Left ventricle myocardium inferior (tissue), 1 donor: ENCODE measurements around the gene XIRP1. TPM values are rescaled to one million over a fixed set of nuclear protein-coding genes. Genes with fewer than 3 reads are reported as not detected.

Source experiments
- DNase-seq: peaks from one replicate; pipeline ENCODE4 v3.0.0-alpha.2; 2020
- H3K27ac ChIP-seq: fragments of 200-600 bp; replicated peaks from 2 replicates; pipeline ENCODE4 v1.8.0; 2021
- H3K27me3 ChIP-seq: fragments of 200-600 bp; 2 replicates; pipeline ENCODE4 v1.8.0; 2021; ENCODE audit warnings: low read depth
- H3K36me3 ChIP-seq: fragments of 200-600 bp; 2 replicates; pipeline ENCODE4 v1.8.0; 2021
- H3K4me1 ChIP-seq: fragments of 200-600 bp; 2 replicates; pipeline ENCODE4 v1.8.0; 2021
- H3K4me3 ChIP-seq: fragments of 200-600 bp; 2 replicates; pipeline ENCODE4 v1.8.0; 2021; ENCODE audit warnings: mild to moderate bottlenecking, moderate library complexity
- H3K9me3 ChIP-seq: fragments of 200-600 bp; replicated peaks from 2 replicates; pipeline ENCODE4 v1.8.0; 2021
- CTCF ChIP-seq: fragments of 200-600 bp; IDR thresholded peaks from 2 replicates; pipeline ENCODE4 v1.8.0; 2021; ENCODE audit warnings: antibody characterized with exemption, mild to moderate bottlenecking, borderline replicate concordance
- intact Hi-C: fragments of 100-400 bp; cut with micrococcal nuclease; formaldehyde crosslinking; loops from one replicate; pipeline ENCODE4 v1.11.0; 2022
- total RNA-seq: library from RNA; stranded (reverse); fragmentation: NEBNext Ultra II Directional; extraction: Animal tissue kit (Norgen Biotek cat#: 25700); gene quantifications from one replicate; pipeline ENCODE4 v1.2.1, GENCODE V29; 2021
- donor health status: DM: no; HTN: yes; CAD: no; lungs with severe emphysema.

Gene XIRP1
- total RNA-seq, 1 donor from 2014 or later = 386 TPM

- peak overlapping the region; percentile 48 for H3K27ac ChIP-seq
- intact Hi-C loops = loop anchor here (5.0 kb wide), 1 partner anchor 79 kb away; no protein-coding TSS in a partner anchor
- no peaks in the 10 kb centered on the region for H3K27me3 ChIP-seq
- H3K36me3 ChIP-seq = no peaks in the 10 kb centered on the region
- peaks cover 9% of the 10 kb centered on the region for H3K4me1 ChIP-seq
- DNase-seq = peak; percentile 41
- H3K9me3 ChIP-seq = no peaks in the 10 kb centered on the region
- H3K4me3 ChIP-seq = no peak overlapping the region
- TF ChIP-seq CTCF = peak; percentile 78
Observed at GRCh38 chr3:39208463-39209055, 16.2 kb upstream of the XIRP1 start.

GRCh38 chr3:39207361-39208186, 15.2 kb upstream of the XIRP1 start:
- DNase-seq = no peak
- no peak for TF ChIP-seq CTCF
- Histone ChIP-seq H3K4me3 (no peak overlapping the region), H3K9me3 (no peaks in the 10 kb centered on the region), H3K27me3 (peaks cover 5% of the 10 kb centered on the region), H3K36me3 (no peaks in the 10 kb centered on the region), H3K27ac (peak overlapping the region; percentile 48), H3K4me1 (peaks cover 9% of the 10 kb centered on the region)
- intact Hi-C loops = loop anchor here (5.0 kb wide), 1 partner anchor 80 kb away; no protein-coding TSS in a partner anchor

- peaks cover 9% of the 10 kb centered on the region for H3K4me1 ChIP-seq
- no peak for DNase-seq
- intact Hi-C loops = loop anchor here (5.0 kb wide), 1 partner anchor 81 kb away; no protein-coding TSS in a partner anchor
- H3K27me3 ChIP-seq = peaks cover 5% of the 10 kb centered on the region
- no peaks in the 10 kb centered on the region for H3K36me3 ChIP-seq
- no peak for TF ChIP-seq CTCF
- H3K4me3 ChIP-seq = no peak overlapping the region
- no peaks in the 10 kb centered on the region for H3K9me3 ChIP-seq
- H3K27ac ChIP-seq = no peak overlapping the region
Observed at GRCh38 chr3:39205919-39206516, 13.6 kb upstream of the XIRP1 start.

- peaks cover 9% of the 10 kb centered on the region for H3K4me1 ChIP-seq
- H3K4me3 ChIP-seq = no peak overlapping the region
- intact Hi-C loops = loop anchor here (5.0 kb wide), 1 partner anchor 82 kb away; no protein-coding TSS in a partner anchor
- H3K9me3 ChIP-seq = no peaks in the 10 kb centered on the region
- no peak for TF ChIP-seq CTCF
- H3K27ac ChIP-seq = no peak overlapping the region
- H3K27me3 ChIP-seq = peaks cover 5% of the 10 kb centered on the region
- DNase-seq = no peak
- no peaks in the 10 kb centered on the region for H3K36me3 ChIP-seq
Observed at GRCh38 chr3:39205131-39205530, 12.7 kb upstream of the XIRP1 start.

GRCh38 chr3:39203860-39204259, 11.5 kb upstream of the XIRP1 start:
- TF ChIP-seq CTCF = no peak
- peaks cover 5% of the 10 kb centered on the region for H3K27me3 ChIP-seq
- no peaks in the 10 kb centered on the region for H3K9me3 ChIP-seq
- no peak overlapping the region for H3K4me3 ChIP-seq
- DNase-seq = no peak
- no peak overlapping the region for H3K27ac ChIP-seq
- no peaks in the 10 kb centered on the region for H3K36me3 ChIP-seq
- peaks cover 9% of the 10 kb centered on the region for H3K4me1 ChIP-seq
- intact Hi-C loops = no loop called here
